Measurements from ENCODE around the gene TMPRSS3.

Gene TMPRSS3

GRCh38 chr21:42382915-42383314 is 12.9 kb downstream of the TMPRSS3 start:
- H3K4me3 Mint-ChIP-seq = no peak overlapping the region
- H3K9me3 Mint-ChIP-seq = peaks cover 14% of the 10 kb centered on the region

DNA sequence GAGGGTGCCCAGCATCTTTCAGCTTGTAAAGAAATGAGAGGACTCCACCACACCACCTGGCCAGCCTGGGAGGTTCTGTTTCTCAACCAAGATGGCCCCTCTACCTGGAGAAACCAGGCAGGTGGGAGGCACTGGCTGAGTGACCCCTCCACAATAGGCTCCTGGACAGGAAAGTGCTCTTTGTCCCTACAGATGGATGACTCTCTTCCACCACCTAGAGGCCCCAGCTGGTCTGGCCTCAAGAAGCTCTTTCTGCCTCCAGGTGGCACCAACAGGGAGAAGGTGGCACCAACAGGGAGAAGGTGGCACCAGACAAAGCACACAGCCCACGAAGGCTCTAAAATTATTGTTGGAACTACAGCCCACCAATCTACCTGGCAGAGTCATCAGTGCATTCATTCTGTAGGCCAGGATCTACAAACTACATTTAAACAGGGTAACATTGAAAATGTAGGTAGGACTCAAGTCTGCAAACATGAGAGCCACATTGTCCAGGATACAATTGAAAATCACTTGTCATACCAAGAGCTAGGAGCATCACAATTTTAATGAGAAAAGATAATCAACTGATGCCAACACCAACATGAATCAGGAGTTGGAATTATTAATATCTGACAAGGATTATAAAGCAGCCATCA is 14.4 kb downstream of the TMPRSS3 start:
- Mint-ChIP-seq H3K27ac (no peak overlapping the region), H3K27me3 (no peaks in the 10 kb centered on the region), H3K4me3 (no peak overlapping the region), H3K36me3 (ENCODE audit: low read depth) (peaks cover 33% of the 10 kb centered on the region), H3K9me3 (peaks cover 14% of the 10 kb centered on the region), H3K4me1 (peaks cover 16% of the 10 kb centered on the region)
- DNase-seq (peak; percentile 30), ATAC-seq (peak; percentile 35)

More at GRCh38 chr21:42382915-42383314, 12.9 kb downstream of the TMPRSS3 start:
- ATAC-seq (no peak), DNase-seq (no peak)
- Mint-ChIP-seq H3K36me3 (ENCODE audit: low read depth) (peaks cover 35% of the 10 kb centered on the region), H3K27me3 (no peaks in the 10 kb centered on the region), H3K4me1 (peaks cover 27% of the 10 kb centered on the region), H3K27ac (peak overlapping the region; percentile 53)

DNA sequence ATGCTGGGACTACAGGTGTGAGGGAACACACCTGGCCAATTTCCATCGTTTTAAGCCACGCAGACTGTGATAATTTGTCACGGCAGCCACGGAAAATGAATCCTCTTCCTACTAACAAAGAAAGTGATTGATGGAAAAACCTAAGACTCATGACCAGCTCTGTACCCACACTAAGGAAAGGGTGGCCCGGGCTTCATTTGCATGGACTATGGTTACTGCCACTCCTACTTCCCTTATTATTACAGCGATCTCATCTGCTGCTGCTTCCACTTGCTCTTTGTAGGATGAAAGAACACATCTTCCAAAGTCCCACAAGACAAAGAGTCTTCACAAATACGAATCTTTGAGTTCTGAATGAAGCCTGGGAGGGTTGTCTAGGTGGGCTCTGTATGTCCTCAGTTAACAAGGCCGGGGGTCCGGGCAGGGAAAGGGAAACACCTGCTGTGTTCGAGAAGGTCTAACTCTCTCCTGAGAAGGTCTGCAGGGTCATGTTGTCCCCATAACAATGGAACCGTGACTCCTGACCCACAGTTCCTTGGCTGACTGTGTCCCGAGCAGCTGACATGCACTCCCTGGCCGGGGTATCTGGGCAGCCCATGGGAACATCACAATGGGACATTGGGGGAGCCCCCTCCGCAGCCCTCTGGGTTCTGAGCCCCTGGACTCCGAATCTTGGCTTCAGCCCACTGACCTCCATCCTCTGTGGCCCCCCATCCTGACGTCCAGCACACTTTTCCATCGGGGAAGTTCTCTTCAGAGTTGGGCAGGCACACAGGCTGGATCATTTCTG is 16.2 kb downstream of the TMPRSS3 start:
- H3K27ac Mint-ChIP-seq = no peak overlapping the region
- ATAC-seq = no peak
- no peak overlapping the region for H3K4me3 Mint-ChIP-seq
- peaks cover 30% of the 10 kb centered on the region for H3K36me3 Mint-ChIP-seq (ENCODE audit: low read depth)
- DNase-seq = no peak
- H3K4me1 Mint-ChIP-seq = peaks cover 17% of the 10 kb centered on the region
- H3K27me3 Mint-ChIP-seq = no peaks in the 10 kb centered on the region
- peaks cover 14% of the 10 kb centered on the region for H3K9me3 Mint-ChIP-seq

- ATAC-seq (no peak), DNase-seq (no peak)
- Mint-ChIP-seq H3K4me1 (peaks cover 22% of the 10 kb centered on the region), H3K9me3 (peaks cover 14% of the 10 kb centered on the region), H3K27me3 (no peaks in the 10 kb centered on the region), H3K27ac (no peak overlapping the region), H3K36me3 (ENCODE audit: low read depth) (peaks cover 30% of the 10 kb centered on the region), H3K4me3 (no peak overlapping the region)
These were observed 17.4 kb downstream of the TMPRSS3 start for GRCh38 chr21:42378418-42378817.

DNA sequence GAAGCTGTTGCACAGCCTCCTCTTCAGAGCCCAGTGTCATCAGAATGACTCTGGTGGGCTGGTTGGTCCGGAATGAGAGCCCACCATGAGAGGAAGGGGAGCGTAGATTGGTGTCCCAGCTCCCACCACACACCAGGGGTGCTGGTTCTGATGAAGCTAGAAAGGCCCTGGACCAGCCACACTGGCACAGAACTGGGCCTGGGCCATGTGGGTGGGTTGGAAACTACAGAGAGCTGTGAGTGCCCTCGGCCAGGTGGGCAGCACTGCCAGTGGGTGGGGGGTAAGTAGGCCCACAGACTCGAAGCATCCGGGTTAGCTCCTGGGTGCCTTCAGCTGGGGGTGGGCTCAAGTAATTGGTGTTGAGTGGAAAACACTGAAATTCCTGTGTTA is 17.9 kb downstream of the TMPRSS3 start:
- DNase-seq (no peak), ATAC-seq (no peak)
- Mint-ChIP-seq H3K4me3 (no peak overlapping the region), H3K9me3 (peaks cover 14% of the 10 kb centered on the region), H3K36me3 (ENCODE audit: low read depth) (peaks cover 35% of the 10 kb centered on the region), H3K4me1 (peaks cover 27% of the 10 kb centered on the region), H3K27me3 (no peaks in the 10 kb centered on the region), H3K27ac (no peak overlapping the region)

DNA sequence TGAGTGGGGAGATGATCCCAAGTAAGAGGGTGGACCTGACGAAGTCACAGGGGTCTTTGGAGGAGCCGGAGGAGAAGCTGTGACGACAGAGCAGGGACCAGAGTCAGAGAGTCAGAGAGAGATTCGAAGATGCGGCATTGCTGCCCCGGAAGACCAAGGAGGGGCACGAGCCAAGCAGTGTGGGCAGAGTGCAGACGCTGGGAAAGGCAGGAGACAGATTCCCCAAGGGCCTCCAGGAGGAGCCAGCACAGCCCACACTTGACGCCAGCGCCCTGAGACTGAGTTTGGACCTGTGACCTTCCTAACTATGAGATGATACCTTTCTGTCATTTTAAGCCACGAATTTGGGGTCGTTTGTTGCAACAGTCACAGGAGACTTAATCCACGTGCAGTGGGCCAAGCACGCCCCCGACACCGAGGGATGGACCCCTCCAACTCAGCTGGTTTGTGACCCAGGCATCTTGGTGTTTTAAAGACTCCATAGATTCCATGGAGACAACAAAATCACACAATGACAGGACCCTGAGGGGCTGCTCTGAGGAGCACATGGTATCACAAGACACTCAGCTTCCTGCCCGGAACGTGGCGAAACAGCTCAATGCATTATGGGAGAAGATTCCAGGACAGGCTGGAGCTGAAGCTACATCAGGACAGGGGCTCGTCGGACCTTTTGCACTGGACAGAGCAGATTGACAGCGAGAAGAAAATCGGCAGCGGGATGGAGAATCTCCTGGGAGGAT is 18.5 kb downstream of the TMPRSS3 start:
- DNase-seq = no peak
- H3K4me3 Mint-ChIP-seq = no peak overlapping the region
- ATAC-seq = no peak
- no peaks in the 10 kb centered on the region for H3K27me3 Mint-ChIP-seq
- peaks cover 32% of the 10 kb centered on the region for H3K4me1 Mint-ChIP-seq
- no peak overlapping the region for H3K27ac Mint-ChIP-seq
- peaks cover 10% of the 10 kb centered on the region for H3K9me3 Mint-ChIP-seq
- peaks cover 31% of the 10 kb centered on the region for H3K36me3 Mint-ChIP-seq (ENCODE audit: low read depth)

- Mint-ChIP-seq H3K27me3 (no peaks in the 10 kb centered on the region), H3K9me3 (peaks cover under 1% of the 10 kb centered on the region), H3K4me1 (peaks cover 40% of the 10 kb centered on the region), H3K27ac (no peak overlapping the region), H3K36me3 (ENCODE audit: low read depth) (peaks cover 28% of the 10 kb centered on the region), H3K4me3 (no peak overlapping the region)
- DNase-seq (no peak), ATAC-seq (no peak)
These were observed 19.4 kb downstream of the TMPRSS3 start for GRCh38 chr21:42376338-42376982.

DNA sequence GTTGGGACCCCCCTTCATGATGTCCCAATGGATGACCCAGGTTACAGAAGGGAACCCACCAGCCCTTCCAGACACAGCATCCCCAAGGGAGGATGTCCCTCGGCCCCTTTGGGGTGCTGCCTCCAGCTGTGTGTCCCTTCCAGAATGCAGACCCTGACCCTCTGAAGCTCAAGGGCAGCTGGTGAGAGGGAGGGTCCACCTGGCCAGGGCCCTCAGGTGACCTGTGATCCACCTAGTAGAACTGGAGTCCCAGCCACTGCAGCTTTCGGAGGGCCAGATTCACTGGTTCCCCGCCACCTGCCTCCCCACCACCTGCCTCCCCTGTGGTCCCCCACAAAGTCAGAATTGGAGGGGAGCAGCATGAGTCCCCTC is 19.9 kb downstream of the TMPRSS3 start:
- H3K4me3 Mint-ChIP-seq = no peak overlapping the region

GRCh38 chr21:42375506-42375905 is 20.3 kb downstream of the TMPRSS3 start:
- peaks cover 43% of the 10 kb centered on the region for H3K4me1 Mint-ChIP-seq

More for the DNA sequence above, 19.9 kb downstream of the TMPRSS3 start:
- DNase-seq = no peak
- H3K9me3 Mint-ChIP-seq = no peaks in the 10 kb centered on the region
- H3K27me3 Mint-ChIP-seq = no peaks in the 10 kb centered on the region
- peaks cover 43% of the 10 kb centered on the region for H3K4me1 Mint-ChIP-seq
- H3K27ac Mint-ChIP-seq = no peak overlapping the region
- ATAC-seq = no peak
- H3K36me3 Mint-ChIP-seq (ENCODE audit: low read depth) = peaks cover 28% of the 10 kb centered on the region

DNA sequence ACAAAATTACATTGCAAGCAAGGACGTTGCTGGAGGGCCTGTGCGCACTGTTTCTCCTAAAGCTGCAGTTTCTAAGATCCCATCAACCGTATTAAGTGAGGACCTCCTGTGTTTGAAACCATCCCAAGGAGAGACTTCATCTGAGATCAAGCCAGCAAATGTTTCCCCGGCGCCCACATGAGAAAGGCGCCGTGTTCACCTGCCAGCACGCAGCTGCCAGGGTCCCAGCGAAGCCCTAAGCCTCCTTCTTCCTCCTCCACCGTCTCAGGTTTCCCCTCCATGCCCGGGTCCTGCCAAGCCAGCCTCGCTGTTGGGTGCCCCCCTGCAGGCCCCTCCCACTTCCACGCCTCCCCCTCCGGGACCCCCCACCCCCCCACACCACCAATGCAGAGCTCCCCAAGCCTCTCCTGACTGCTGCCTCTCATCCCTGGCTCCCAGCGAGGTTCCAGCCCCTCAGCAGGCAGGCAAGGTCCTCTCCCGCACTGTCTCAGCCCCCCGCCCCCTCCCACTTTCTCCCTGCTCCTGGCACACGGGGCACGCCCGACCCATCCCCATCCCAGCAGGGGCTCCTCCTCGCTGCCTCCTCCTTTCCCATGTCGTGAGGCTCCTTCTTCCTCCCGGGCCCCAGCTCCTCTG is 20.9 kb downstream of the TMPRSS3 start:
- no peaks in the 10 kb centered on the region for H3K27me3 Mint-ChIP-seq
- ATAC-seq = no peak

More at GRCh38 chr21:42375506-42375905, 20.3 kb downstream of the TMPRSS3 start:
- Mint-ChIP-seq H3K27ac (peak overlapping the region; percentile 46), H3K9me3 (no peaks in the 10 kb centered on the region), H3K27me3 (no peaks in the 10 kb centered on the region), H3K36me3 (ENCODE audit: low read depth) (peaks cover 26% of the 10 kb centered on the region), H3K4me3 (no peak overlapping the region)
- no peak for ATAC-seq
- no peak for DNase-seq

DNA sequence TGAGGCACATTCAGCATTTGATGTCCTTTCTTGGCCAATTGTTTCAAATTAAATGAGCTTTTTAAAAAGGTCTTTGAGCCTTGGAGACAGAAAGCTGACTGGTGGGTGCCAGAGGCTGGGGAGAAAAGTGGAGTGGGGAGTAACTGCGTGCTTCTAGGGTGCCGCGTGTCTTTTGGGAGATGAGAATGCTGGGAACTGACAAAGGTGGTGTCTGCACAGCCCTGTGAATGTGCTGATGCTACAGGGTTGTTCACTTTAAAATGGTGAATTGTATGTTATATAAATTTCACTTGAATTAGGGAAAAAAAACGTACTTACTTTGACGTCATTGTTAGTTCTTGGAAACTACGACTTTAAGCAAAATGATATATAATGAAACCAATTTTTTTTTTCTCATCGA is 21.4 kb downstream of the TMPRSS3 start:
- H3K9me3 Mint-ChIP-seq = no peaks in the 10 kb centered on the region
- DNase-seq = no peak
- H3K36me3 Mint-ChIP-seq (ENCODE audit: low read depth) = peaks cover 26% of the 10 kb centered on the region
- ATAC-seq = no peak
- H3K4me1 Mint-ChIP-seq = peaks cover 43% of the 10 kb centered on the region
- peak overlapping the region; percentile 85 for H3K27ac Mint-ChIP-seq
- peak overlapping the region; percentile 61 for H3K4me3 Mint-ChIP-seq
- no peaks in the 10 kb centered on the region for H3K27me3 Mint-ChIP-seq

More for the DNA sequence above, 20.9 kb downstream of the TMPRSS3 start:
- Mint-ChIP-seq H3K9me3 (no peaks in the 10 kb centered on the region), H3K36me3 (ENCODE audit: low read depth) (peaks cover 26% of the 10 kb centered on the region), H3K4me1 (peaks cover 43% of the 10 kb centered on the region), H3K4me3 (peak overlapping the region; percentile 61), H3K27ac (peak overlapping the region; percentile 85)
- no peak for DNase-seq

DNA sequence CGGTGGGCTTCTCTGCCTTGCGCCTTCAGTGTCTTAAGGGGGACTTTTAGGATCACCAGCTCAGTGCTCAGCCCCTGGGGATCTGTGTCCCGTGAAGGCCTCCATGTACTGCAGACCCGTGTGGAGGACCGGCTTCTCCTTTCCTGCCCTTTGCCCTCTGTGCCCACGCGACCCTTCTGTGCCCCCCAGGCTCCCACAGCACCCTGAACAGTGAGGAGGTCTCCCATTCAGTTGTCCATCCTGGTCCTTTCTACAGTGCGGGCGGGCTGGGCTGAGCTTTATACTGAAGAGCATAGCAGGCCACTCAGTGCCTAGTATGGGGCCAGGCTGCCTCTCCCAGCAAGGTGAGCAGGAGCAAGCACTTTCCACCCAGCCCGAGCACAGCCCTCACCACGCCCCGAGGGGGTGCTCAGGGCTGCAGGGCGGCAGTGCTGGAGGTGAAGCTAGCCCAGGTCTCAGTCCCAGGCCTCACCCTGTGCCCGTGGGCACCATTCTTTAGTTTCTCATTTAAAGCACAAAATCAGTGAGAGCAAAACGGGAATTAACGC is 21.9 kb downstream of the TMPRSS3 start:
- Mint-ChIP-seq H3K27me3 (no peaks in the 10 kb centered on the region), H3K4me1 (peaks cover 43% of the 10 kb centered on the region), H3K4me3 (peak overlapping the region; percentile 61), H3K36me3 (ENCODE audit: low read depth) (peaks cover 26% of the 10 kb centered on the region), H3K9me3 (no peaks in the 10 kb centered on the region), H3K27ac (peak overlapping the region; percentile 85)
- DNase-seq (no peak), ATAC-seq (no peak)

- Mint-ChIP-seq H3K4me1 (peaks cover 45% of the 10 kb centered on the region), H3K27me3 (no peaks in the 10 kb centered on the region), H3K27ac (peak overlapping the region; percentile 85), H3K9me3 (no peaks in the 10 kb centered on the region), H3K4me3 (peak overlapping the region; percentile 48), H3K36me3 (ENCODE audit: low read depth) (peaks cover 25% of the 10 kb centered on the region)
- ATAC-seq = peak; percentile 86
- DNase-seq = peak; percentile 63
These were observed 22.5 kb downstream of the TMPRSS3 start for GRCh38 chr21:42373196-42373907.

All from activated naive CD8-positive, alpha-beta T cell treated with anti-CD3 and anti-CD28 coated beads, Interleukin-2, amount 50 U/mL, for 24 hours (primary cell).